Measurements from ENCODE around the gene CATSPERE. TPM values are rescaled to one million over a fixed set of nuclear protein-coding genes. Genes with fewer than 3 reads are reported as not detected.

CATSPERE gene, protein sequence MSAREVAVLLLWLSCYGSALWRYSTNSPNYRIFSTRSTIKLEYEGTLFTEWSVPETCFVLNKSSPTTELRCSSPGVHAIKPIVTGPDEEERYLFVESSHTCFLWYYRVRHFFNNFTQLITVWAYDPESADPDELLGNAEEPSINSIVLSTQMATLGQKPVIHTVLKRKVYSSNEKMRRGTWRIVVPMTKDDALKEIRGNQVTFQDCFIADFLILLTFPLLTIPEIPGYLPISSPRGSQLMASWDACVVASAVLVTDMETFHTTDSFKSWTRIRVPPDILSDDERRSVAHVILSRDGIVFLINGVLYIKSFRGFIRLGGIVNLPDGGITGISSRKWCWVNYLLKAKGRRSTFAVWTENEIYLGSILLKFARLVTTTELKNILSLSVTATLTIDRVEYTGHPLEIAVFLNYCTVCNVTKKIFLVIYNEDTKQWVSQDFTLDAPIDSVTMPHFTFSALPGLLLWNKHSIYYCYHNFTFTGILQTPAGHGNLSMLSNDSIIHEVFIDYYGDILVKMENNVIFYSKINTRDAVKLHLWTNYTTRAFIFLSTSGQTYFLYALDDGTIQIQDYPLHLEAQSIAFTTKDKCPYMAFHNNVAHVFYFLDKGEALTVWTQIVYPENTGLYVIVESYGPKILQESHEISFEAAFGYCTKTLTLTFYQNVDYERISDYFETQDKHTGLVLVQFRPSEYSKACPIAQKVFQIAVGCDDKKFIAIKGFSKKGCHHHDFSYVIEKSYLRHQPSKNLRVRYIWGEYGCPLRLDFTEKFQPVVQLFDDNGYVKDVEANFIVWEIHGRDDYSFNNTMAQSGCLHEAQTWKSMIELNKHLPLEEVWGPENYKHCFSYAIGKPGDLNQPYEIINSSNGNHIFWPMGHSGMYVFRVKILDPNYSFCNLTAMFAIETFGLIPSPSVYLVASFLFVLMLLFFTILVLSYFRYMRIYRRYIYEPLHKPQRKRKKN
- total RNA-seq: under 1 TPM; 0.23 to 0.93 TPM

DNA sequence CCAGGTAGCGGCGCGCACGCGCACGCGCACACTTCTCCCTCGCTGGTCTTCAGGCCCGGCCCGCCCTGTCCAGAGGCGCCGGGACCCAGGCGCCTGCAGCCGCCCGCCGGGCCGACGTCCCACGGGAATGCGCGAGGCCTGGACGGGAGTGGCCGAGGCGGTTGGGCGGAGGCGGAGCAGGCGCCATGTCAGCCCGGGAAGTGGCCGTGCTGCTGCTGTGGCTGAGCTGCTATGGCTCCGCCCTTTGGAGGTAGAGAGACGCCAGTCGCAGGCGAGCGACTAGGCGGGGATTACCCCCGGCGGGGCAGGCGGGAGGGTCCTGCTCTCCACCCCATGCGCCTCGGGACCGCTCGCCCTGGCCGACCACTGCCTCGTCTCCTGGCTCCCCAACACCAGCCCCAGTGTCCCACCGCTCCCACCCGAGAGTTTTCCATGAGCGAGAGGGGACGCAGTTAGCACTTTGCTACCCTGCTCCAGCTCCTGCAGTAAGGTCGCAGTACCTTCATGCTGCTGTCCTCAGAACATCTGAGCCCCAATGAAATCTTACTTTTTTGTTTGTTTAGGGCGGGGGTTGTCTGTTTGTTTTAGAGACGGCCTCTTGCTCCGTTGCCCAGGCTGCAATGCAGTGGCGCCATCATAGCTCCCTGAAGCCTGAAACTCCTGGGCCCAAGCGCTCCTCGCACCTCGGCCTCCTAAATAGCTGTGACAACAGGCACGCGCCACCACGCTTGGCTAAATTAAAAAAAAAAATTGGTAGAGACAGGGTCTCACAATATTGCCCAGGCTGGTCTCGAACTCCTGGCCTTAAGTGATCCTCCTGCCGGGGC is at the start of gene CATSPERE:
Gene CATSPERE (plus strand): TSS at position 29 of the 827 bp plus-strand sequence. CDS start 157 bp downstream, at position 186.
- peak within 1 kb of the TSS; percentile 78 for H3K4me3 Mint-ChIP-seq
- H3K36me3 Mint-ChIP-seq (ENCODE audit: low read depth): peaks cover 23% of the 10 kb centered on the region
- POLR2A ChIA-PET: interaction anchor here (0.7 to 2.0 kb wide), 7 partner anchors 10 to 414 kb away, joined by 3 to 13 read pairs (median 4); partner anchors contain the start of gene ADSS2
- peak within 1 kb of the TSS; percentile 93 for H3K27ac Mint-ChIP-seq
- H3K9me3 Mint-ChIP-seq: peaks cover 12% of the 10 kb centered on the region
- H3K27me3 Mint-ChIP-seq: no peaks in the 10 kb centered on the region
- H3K4me1 Mint-ChIP-seq: peaks cover 20% of the 10 kb centered on the region
- DNase-seq: peak; percentile 77
- CTCF ChIA-PET: interaction anchor here (1.5 kb wide), 1 partner anchor 336 kb away, joined by 5 read pairs; no protein-coding TSS in a partner anchor

- no peaks in the 10 kb centered on the region for H3K27me3 Mint-ChIP-seq
- H3K36me3 Mint-ChIP-seq (ENCODE audit: low read depth): peaks cover 90% of the 10 kb centered on the region
- ChIA-PET CTCF (interaction anchor here (1.2 kb wide), 1 partner anchor 19 kb away, joined by 3 read pairs; no protein-coding TSS in a partner anchor), POLR2A (no interaction called here)
- peaks cover 32% of the 10 kb centered on the region for H3K4me1 Mint-ChIP-seq
- no peaks in the 10 kb centered on the region for H3K9me3 Mint-ChIP-seq
- DNase-seq: no peak
- no peak overlapping the region for H3K4me3 Mint-ChIP-seq
- no peak overlapping the region for H3K27ac Mint-ChIP-seq
Measured at GRCh38 chr1:244412176-244412575, 48.9 kb upstream of the CATSPERE start.

DNA sequence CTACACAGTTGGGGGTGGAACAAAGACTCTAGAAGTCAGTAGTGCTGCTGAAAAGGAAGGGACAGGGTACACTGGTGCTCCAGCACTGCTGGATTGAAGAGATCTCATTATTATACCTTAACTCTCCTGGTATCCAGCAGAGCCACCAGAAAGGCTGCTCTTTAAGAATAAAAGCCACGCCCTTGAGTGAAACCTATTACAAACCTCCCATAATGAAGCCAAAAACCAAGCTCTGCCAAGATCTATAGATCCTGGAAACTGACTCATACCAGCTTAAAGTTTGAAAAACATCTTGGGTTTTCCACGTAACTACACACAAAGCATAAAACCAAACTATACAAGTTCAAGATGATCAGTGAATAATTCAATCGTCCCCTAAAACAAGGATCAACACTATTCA is 47.3 kb upstream of the CATSPERE start:
- Mint-ChIP-seq H3K4me1 (peaks cover 30% of the 10 kb centered on the region), H3K27ac (no peak overlapping the region), H3K4me3 (no peak overlapping the region), H3K27me3 (no peaks in the 10 kb centered on the region), H3K9me3 (no peaks in the 10 kb centered on the region), H3K36me3 (ENCODE audit: low read depth) (peaks cover 89% of the 10 kb centered on the region)
- DNase-seq: no peak
- ChIA-PET CTCF (interaction anchor here (1.2 to 2.3 kb wide), 2 partner anchors 36 to 114 kb away, joined by 3 to 9 read pairs; no protein-coding TSS in a partner anchor), POLR2A (no interaction called here)

DNA sequence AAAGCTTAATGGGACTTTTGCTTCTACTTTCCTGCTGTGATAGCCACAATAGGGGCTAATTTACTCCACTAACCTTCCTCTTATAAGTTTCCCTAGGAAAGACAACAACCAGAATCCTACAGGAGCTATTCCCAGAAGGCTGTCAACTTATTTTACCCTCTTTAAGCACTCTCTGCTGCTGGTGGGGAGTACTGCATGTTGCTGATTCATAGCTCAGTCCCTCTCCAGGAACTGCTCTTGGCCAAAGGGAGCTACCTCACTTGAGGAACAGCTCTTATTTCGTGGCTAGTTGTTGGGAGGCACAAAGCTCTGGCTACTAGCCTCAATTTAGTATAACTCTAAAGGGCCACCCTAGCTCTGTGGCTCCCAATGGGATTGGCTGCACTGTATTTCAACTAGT is 46.5 kb upstream of the CATSPERE start:
- CTCF ChIA-PET: interaction anchor here (0.9 to 2.3 kb wide), 4 partner anchors 8 to 115 kb away, joined by 3 to 9 read pairs (median 4); no protein-coding TSS in a partner anchor
- POLR2A ChIA-PET: interaction anchor here (1.0 to 2.4 kb wide), 3 partner anchors 11 to 36 kb away, joined by 3 to 8 read pairs (median 4); partner anchors contain the start of gene ADSS2

DNA sequence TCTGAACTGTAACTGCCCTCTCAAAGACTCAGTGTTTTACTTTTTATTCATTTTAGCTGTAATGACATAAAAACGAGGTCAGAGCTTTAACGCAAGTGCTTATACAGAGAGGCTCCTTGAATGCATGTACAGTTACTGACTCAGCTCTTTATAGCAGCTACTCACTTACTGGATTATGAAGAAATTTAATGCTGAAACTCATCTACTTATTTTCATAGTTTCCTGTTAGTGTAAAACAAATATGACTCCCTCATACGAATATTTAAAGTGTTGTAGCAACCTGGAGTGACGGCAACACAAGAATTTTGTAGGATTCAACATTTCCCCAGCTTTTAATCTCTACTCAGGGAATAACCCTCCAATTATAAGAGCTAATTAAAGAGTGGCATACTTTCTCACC is 42.0 kb upstream of the CATSPERE start:
- Mint-ChIP-seq H3K27ac (no peak overlapping the region), H3K4me1 (peaks cover 5% of the 10 kb centered on the region), H3K4me3 (no peak overlapping the region), H3K27me3 (no peaks in the 10 kb centered on the region), H3K9me3 (no peaks in the 10 kb centered on the region), H3K36me3 (ENCODE audit: low read depth) (peaks cover 64% of the 10 kb centered on the region)
- POLR2A ChIA-PET: no interaction called here
- CTCF ChIA-PET: interaction anchor here (0.6 kb wide), 1 partner anchor 518 kb away, joined by 4 read pairs; no protein-coding TSS in a partner anchor
- DNase-seq: no peak

More for the DNA sequence above, 46.5 kb upstream of the CATSPERE start:
- DNase-seq: no peak
- no peak overlapping the region for H3K27ac Mint-ChIP-seq
- H3K36me3 Mint-ChIP-seq (ENCODE audit: low read depth): peaks cover 86% of the 10 kb centered on the region
- peaks cover 29% of the 10 kb centered on the region for H3K4me1 Mint-ChIP-seq
- H3K27me3 Mint-ChIP-seq: no peaks in the 10 kb centered on the region
- H3K9me3 Mint-ChIP-seq: no peaks in the 10 kb centered on the region
- H3K4me3 Mint-ChIP-seq: no peak overlapping the region

- Mint-ChIP-seq H3K27ac (no peak overlapping the region), H3K36me3 (ENCODE audit: low read depth) (peaks cover 50% of the 10 kb centered on the region), H3K27me3 (no peaks in the 10 kb centered on the region), H3K4me1 (peaks cover 1% of the 10 kb centered on the region), H3K9me3 (no peaks in the 10 kb centered on the region), H3K4me3 (no peak overlapping the region)
- DNase-seq: no peak
- POLR2A ChIA-PET: no interaction called here
- CTCF ChIA-PET: interaction anchor here (1.2 kb wide), 1 partner anchor 7 kb away, joined by 3 read pairs; no protein-coding TSS in a partner anchor
Measured at GRCh38 chr1:244422174-244422573, 38.9 kb upstream of the CATSPERE start.

- ChIA-PET POLR2A (interaction anchor here (2.6 kb wide), 1 partner anchor 9 kb away, joined by 8 read pairs; no protein-coding TSS in a partner anchor), CTCF (no interaction called here)
- Mint-ChIP-seq H3K36me3 (ENCODE audit: low read depth) (peaks cover 36% of the 10 kb centered on the region), H3K27ac (no peak overlapping the region), H3K4me1 (peaks cover 3% of the 10 kb centered on the region), H3K27me3 (no peaks in the 10 kb centered on the region), H3K4me3 (no peak overlapping the region), H3K9me3 (no peaks in the 10 kb centered on the region)
- no peak for DNase-seq
Measured at GRCh38 chr1:244424649-244425334, 36.3 kb upstream of the CATSPERE start.

GRCh38 chr1:244427647-244428046 is 33.4 kb upstream of the CATSPERE start:
- Mint-ChIP-seq H3K4me1 (peaks cover 3% of the 10 kb centered on the region), H3K9me3 (no peaks in the 10 kb centered on the region), H3K27ac (no peak overlapping the region), H3K36me3 (ENCODE audit: low read depth) (peaks cover 42% of the 10 kb centered on the region), H3K4me3 (no peak overlapping the region), H3K27me3 (no peaks in the 10 kb centered on the region)
- CTCF ChIA-PET: no interaction called here
- POLR2A ChIA-PET: no interaction called here
- no peak for DNase-seq

GRCh38 chr1:244429818-244430217 is 31.3 kb upstream of the CATSPERE start:
- POLR2A ChIA-PET: no interaction called here
- Mint-ChIP-seq H3K36me3 (ENCODE audit: low read depth) (peaks cover 32% of the 10 kb centered on the region), H3K4me1 (peaks cover 3% of the 10 kb centered on the region), H3K27ac (no peak overlapping the region), H3K4me3 (no peak overlapping the region), H3K9me3 (no peaks in the 10 kb centered on the region), H3K27me3 (no peaks in the 10 kb centered on the region)
- CTCF ChIA-PET: no interaction called here
- DNase-seq: no peak

GRCh38 chr1:244431166-244431565 is 29.9 kb upstream of the CATSPERE start:
- no peak overlapping the region for H3K27ac Mint-ChIP-seq
- no peak for DNase-seq
- ChIA-PET CTCF (interaction anchor here (1.1 to 1.2 kb wide), 2 partner anchors 19 to 20 kb away, joined by 3 read pairs; partner anchors contain the start of gene ADSS2), POLR2A (interaction anchor here (1.3 kb wide), 1 partner anchor 20 kb away, joined by 3 read pairs; no protein-coding TSS in a partner anchor)
- H3K9me3 Mint-ChIP-seq: no peaks in the 10 kb centered on the region
- H3K36me3 Mint-ChIP-seq (ENCODE audit: low read depth): peaks cover 33% of the 10 kb centered on the region
- H3K27me3 Mint-ChIP-seq: no peaks in the 10 kb centered on the region
- peaks cover 11% of the 10 kb centered on the region for H3K4me1 Mint-ChIP-seq
- H3K4me3 Mint-ChIP-seq: no peak overlapping the region

DNA sequence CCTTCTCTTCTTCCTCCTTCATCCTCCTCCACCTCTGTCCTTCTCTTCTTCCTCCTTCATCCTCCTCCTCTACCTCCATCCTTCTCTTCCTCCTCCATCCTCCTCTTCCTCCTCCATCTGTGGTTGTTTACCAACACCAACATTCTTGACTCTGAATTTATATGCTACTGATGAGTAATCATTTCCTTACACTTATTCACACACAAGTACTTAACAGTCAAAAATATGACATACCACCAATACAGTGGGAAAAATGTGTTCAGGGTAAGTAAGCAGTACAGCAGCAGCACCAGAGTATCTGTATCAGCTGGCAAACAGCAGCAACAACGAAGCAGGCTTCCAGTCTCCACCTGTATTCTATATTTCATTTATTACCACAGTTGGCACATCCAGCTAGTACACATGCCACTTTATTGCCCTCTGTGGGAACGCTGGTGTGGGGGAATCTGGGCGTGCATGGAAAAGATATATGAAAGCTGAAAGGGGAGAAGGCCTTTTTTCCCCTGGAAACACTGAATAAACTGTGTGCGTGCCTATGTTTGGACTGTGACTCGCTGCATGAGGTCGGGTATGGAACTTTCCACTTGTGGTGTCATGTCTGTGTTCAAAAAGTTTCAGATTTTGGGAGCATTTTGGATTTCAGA is 25.4 kb upstream of the CATSPERE start:
- DNase-seq: no peak
- Mint-ChIP-seq H3K27me3 (no peaks in the 10 kb centered on the region), H3K4me3 (no peak overlapping the region), H3K9me3 (no peaks in the 10 kb centered on the region), H3K27ac (peak overlapping the region; percentile 60), H3K36me3 (ENCODE audit: low read depth) (peaks cover 35% of the 10 kb centered on the region), H3K4me1 (peaks cover 22% of the 10 kb centered on the region)
- ChIA-PET POLR2A (interaction anchor here (1.1 kb wide), 1 partner anchor 11 kb away, joined by 4 read pairs; no protein-coding TSS in a partner anchor), CTCF (interaction anchor here (0.7 kb wide), 1 partner anchor 158 kb away, joined by 3 read pairs; no protein-coding TSS in a partner anchor)
